Left forelimb (tissue), 1 donor: ENCODE measurements around the gene COL27A1.
"Not testable (repeated sequence)": the region's sequence is repeated elsewhere in the genome, so short reads cannot be mapped to it uniquely, and the experiment has no call there.

Experiments
- DNase-seq: peaks from one replicate; pipeline ENCODE4 v3.0.0-alpha.2; 2018; ENCODE audit warnings: low spot score

The COL27A1 gene

GRCh38 chr9:114184071-114184470 lies 28.7 kb downstream of the COL27A1 start:
- DNase-seq, result no peak

GRCh38 chr9:114184866-114185265 lies 29.5 kb downstream of the COL27A1 start:
- DNase-seq, result no peak

GRCh38 chr9:114185570-114186490 lies 30.5 kb downstream of the COL27A1 start:
- no peak for DNase-seq

- no peak for DNase-seq
Measured at GRCh38 chr9:114186605-114187289, 31.4 kb downstream of the COL27A1 start.

GRCh38 chr9:114187827-114188226 lies 32.5 kb downstream of the COL27A1 start:
- no peak for DNase-seq

GRCh38 chr9:114189823-114190562 lies 34.7 kb downstream of the COL27A1 start:
- DNase-seq, result no peak

DNA sequence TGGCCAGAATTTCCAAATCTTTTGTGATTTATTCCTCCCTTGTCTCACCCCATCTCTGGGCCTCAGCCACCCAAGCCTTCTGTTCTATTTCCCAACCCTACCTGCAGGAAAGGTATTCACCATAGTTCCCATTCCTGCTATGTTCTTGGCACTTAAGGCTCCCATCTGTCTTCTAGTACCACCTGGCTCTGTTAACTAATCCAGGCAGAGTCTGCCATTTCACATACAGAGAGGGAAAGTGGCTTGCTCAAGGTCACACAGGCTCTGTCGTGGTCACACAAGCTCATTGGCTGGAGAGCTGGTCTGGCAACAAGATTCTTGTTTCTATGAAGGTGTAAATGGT lies 35.2 kb downstream of the COL27A1 start:
- no peak for DNase-seq

DNA sequence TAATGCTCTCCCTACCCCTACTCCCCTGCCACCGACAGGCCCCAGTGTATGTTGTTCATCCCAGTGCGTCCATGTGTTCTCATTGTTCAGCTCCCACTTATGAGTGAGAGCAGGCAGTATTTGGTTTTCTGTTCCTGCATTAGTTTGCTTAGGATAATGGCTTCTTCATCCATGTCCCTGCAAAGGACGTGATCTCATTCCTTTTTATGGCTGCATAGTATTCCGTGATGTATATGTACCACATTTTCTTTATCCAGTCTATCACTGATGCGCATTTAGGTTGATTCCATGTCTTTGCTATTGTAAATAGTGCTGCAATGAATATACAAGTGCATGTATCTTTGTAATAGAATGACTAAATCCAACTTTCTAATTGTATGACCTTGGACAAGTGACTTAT lies 36.1 kb downstream of the COL27A1 start:
- DNase-seq, result not testable (repeated sequence)

- no peak for DNase-seq
Measured at GRCh38 chr9:114192539-114192938, 37.2 kb downstream of the COL27A1 start.

DNA sequence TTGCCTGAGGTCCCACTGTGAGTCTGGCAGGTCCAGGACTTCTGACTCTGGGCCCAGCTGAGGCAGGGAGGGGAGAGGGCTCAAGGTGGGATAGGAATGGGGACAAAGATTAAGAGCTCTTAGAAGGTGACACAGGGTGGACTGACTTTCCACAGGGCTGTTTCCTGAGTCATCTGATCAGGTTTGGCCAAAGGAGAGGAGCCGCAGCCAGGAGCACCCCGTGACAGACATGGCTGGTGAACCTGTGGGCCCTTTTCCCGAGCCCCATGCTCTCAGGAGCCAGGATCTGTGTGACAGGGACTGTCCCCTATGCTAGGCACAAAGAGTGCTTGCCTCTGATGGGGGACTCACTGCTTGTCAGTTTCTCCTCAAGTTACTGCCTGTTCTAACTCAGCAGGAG lies 37.8 kb downstream of the COL27A1 start:
- no peak for DNase-seq

GRCh38 chr9:114196117-114196516 lies 40.8 kb downstream of the COL27A1 start:
- no peak for DNase-seq

- DNase-seq, result no peak
Measured at GRCh38 chr9:114196979-114197622, 41.8 kb downstream of the COL27A1 start.

- no peak for DNase-seq
Measured at GRCh38 chr9:114198249-114199040, 43.1 kb downstream of the COL27A1 start.

DNA sequence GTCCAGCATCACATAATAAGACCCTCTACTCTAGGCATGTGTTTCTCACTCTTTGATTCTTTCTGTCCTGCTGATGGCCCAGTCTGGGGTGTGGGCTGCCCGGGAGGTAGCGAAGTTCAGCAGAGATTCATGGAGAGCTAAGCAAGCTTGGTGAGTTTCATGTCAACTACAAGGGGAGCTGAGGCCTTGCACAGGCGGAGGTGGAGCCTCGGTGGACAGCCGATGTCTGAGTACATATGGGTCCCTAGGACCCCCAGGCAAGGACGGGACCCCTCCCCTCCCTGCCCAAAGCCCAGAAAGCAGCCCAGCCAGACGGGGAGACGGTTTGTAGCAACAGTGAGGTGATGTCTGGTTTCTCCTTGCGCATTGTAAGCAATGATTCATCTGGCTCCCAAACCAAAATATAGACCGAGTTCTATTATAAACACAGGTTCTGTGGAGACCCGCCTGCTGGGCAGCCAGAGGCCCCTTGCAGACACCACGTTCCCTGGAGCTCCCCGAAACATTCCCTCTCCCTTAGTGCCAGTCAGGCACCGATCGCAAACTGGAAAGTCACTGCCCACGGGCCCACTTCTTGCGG lies 45.5 kb downstream of the COL27A1 start:
- DNase-seq, result no peak

- DNase-seq, result no peak
Measured at GRCh38 chr9:114202396-114202795, 47.1 kb downstream of the COL27A1 start.

- no peak for DNase-seq
Measured at GRCh38 chr9:114202849-114203248, 47.5 kb downstream of the COL27A1 start.

- no peak for DNase-seq
Measured at GRCh38 chr9:114203410-114204140, 48.2 kb downstream of the COL27A1 start.

DNA sequence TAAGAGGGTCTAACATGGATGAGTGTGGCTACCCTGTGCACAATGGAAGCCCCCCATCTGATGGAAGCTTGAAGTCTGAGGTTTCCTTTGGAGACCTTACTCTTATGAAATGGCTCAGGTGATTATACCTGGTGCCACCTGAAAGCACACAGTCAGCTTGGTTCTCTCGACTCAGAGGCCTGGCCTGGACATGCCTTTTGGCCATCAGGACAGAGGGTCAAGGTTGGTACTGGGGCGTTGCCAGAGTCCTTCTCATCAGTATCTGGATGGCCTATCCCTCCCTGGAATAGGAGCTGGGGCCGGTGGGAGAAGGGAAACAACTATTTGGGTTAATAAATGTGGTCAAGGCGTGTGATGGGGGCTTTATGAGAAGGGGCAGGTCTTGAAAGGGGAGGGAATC lies 48.9 kb downstream of the COL27A1 start:
- DNase-seq, result no peak

- DNase-seq, result no peak
Measured at GRCh38 chr9:114205171-114206015, 50.1 kb downstream of the COL27A1 start.
